HG02840 (cell line): Measurements from ENCODE around the gene FASN.
"Not testable (repeated sequence)": the region's sequence is repeated elsewhere in the genome, so short reads cannot be mapped to it uniquely, and the experiment has no call there.

Experiments used
- ATAC-seq: cut with Tn5 transposase; IDR thresholded peaks from one replicate; pipeline ENCODE4 v1.9.1; 2021; ENCODE audit warnings: mild to moderate bottlenecking, moderate library complexity, moderate number of reproducible peaks; ENCODE audit not compliant: unreplicated experiment, low FRiP score

Gene FASN

GRCh38 chr17:82047914-82048570 is 50.0 kb downstream of the FASN start:
- no peak for ATAC-seq

GRCh38 chr17:82047379-82047778 is 50.7 kb downstream of the FASN start:
- ATAC-seq, result no peak

DNA sequence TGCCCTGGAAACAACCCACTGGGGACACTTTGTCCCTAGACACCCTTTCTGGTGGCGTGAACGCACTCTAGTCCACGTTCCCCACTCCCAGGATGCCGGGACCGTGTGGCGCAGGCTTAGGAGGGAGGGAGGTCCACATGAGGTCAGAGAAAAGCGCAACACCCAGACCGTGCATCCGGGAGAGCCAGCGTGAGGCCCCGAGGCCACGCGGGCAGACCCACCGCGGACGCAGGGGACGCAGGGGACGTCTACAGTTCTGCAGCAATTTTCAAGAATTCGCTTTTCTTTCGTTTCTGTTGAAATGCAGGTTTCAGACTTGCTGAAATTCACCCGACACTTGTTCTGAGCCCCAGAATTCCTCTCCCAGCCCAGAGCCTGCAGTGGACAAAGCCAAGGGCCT is 51.1 kb downstream of the FASN start:
- ATAC-seq, result no peak

GRCh38 chr17:82045936-82046484 is 52.0 kb downstream of the FASN start:
- no peak for ATAC-seq

DNA sequence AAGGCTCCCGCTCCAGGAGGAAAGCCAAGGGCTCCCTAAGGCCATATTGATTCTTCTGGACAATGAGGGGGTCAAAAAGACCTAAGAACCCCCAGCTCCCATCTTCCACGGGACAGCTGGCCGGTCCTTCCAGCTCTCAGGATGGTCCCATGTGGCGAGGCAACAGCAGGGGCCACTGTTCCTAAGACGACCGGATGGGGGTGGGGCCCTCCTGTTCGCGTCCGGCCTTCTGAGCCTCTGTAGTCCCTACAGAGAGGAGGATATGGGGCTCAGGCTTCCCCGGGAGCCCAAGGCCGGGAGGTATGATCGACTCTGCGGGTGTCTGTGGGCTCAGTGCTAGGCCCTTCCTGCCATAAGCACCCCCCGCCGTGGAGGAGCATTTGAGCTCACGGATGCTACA is 54.5 kb downstream of the FASN start:
- no peak for ATAC-seq

DNA sequence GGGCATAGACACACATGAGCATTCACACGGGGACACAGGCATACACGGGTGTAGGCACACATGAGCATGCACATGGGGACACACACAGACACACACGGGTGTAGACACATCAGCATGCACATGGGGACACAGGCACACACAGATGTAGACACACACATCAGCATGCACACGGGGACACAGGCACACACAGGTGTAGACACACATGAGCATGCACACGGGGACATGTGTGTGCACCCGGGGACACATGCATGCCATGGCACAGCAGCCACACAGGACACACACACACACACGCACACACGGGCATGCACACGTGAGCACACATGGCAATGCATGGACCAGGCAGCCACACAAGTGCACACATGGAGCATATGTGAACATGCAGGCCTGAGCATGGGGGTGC is 55.4 kb downstream of the FASN start:
- ATAC-seq, result no peak

GRCh38 chr17:82041144-82041814 is 56.8 kb downstream of the FASN start:
- ATAC-seq, result no peak

- no peak for ATAC-seq
Measured at GRCh38 chr17:82039695-82040299, 58.2 kb downstream of the FASN start.

DNA sequence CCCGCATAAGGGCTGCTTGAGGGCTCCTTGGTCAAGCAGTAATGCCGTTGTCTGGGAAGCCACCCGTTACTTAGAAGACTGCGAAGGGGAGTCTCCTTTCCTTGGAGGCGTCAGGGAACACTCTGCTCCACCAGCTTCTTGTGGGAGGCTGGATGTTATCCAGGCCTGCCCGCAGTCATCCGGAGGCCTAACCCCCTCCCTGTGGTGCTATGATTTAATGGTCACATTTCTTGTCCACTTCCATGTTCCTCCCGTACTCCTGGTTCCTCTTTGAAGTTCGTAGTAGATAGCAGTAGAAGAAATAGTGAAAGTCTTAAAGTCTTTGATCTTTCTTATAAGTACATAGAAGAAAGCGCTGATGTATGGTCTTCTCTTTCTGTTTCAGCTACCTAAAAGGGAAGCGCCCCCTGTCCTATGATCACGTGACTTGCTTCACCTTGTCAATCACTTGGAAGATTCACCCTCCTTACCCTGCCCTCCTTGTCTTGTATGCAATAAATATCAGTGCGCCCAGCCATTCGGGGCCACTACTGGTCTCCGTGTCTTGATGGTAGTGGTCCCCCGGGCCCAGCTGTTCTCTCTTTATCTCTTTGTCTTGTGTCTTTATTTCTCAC is 59.1 kb downstream of the FASN start:
- ATAC-seq, result not testable (repeated sequence)

GRCh38 chr17:82037889-82038195 is 60.2 kb downstream of the FASN start:
- ATAC-seq, result no peak

GRCh38 chr17:82037092-82037888 is 60.7 kb downstream of the FASN start, which contains the start of gene DCXR:
Gene DCXR (minus strand): TSS chr17:82037697. CDS start chr17:82037682, 15 bp downstream.
- ATAC-seq, result peak; percentile 83

GRCh38 chr17:82036634-82037091 is 61.4 kb downstream of the FASN start:
- ATAC-seq, result no peak

DNA sequence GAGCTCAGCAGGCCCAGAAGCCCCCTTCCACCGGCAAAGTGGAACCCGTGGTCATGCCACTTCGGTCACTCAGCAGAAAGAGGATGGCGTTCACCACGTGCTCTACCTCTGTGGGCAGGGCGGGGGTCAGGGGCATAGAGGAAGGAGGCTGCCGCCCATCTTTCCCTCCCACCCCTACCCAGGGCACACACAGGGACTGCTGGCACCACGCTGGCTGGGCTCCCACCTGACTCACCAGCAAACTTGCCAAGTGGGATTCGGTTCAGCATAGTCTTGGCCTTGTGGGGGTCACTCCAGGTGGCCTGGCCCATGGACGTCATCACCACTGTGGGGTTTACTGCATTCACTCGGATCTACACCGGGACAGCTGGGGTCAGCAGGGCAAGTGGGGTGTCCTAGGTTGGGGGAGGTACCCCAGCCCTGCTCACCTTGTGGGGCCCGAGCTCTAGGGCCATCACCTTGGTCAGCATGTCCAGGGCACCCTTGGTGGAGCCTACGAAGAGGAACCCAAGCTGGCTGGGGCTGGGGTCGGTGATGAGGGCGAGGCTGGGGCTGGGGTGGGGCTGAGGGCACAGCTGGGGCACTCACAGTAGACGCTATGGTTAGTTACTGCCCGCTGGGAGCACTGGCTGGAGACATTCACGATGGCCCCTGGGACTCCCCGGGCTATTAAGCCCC is 61.9 kb downstream of the FASN start:
- ATAC-seq, result no peak

GRCh38 chr17:82035488-82035887 is 62.5 kb downstream of the FASN start:
- no peak for ATAC-seq

DNA sequence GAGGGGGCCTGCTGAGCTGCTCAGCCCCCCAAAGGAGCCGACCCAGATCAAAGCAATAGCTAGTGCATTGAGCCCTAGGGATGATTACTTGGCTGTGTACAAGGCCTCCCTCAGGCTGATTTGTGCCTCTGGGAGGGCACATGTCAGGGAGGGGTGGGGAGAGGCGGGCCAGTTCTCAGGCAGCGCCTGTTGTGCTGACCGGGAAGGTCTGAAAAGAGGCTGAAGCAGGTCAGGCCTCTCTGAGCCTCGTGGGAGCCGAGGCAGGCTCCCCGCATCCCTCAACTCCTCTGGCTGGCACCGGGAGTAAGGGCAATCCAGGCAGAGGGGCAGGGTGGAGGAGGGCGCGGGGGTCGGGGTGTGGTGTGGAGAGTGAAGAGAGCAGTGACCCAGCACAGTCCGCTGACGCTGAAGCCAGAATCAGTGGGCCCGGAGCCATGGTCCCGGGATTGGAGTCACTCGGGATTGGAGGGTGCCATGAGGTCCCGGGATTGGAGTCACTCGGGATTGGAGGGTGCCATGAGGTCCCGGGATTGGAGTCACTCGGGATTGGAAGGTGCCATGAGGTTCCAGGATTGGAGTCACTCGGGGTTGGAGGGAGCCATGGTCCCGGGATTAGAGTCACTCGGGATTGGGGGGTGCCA is 63.5 kb downstream of the FASN start:
- ATAC-seq, result no peak

GRCh38 chr17:82033359-82034085 is 64.5 kb downstream of the FASN start:
- no peak for ATAC-seq

DNA sequence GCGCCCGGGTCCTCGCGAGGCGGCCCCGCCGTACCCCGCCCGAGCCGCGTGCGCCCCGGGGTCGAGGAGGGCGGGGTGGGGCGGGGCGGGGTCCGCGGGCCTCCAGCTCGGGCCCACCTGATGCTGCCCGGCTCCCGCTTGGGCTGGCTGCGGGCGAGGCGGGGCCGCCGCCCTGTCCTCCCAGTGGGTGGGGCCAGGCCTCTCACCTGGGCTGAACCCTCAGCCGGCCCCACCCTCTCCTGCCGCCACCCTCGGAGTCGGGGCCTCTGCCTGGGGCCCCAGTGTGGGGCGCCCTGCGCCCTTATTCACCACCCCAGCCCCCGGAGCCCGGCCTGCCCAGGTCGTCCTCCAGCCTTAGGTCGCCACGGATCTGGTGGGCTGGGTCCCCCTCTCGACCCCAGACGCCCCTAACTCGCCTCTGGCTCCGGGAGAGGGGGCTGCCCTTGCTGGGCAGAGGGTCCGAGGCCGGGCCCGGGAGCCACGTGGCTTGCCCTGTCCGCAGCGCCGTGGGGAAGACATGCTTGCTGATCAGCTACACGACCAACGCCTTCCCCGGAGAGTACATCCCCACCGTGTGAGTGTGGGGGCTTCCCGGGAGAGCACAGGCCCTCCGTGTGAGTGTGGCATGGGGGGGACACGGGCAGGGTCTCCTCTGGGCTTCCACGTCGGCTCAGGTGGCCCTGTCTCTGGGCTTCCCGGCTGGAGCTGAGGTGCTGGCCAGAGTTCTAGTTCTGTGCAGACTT is 66.0 kb downstream of the FASN start:
- no peak for ATAC-seq

GRCh38 chr17:82031303-82031884 is 66.6 kb downstream of the FASN start, which contains the start of gene RAC3:
Gene RAC3 (plus strand): TSS chr17:82031678. CDS start chr17:82031762, 84 bp downstream.
- no peak for ATAC-seq
